ENCODE measurements around the gene KAZN.

DNA sequence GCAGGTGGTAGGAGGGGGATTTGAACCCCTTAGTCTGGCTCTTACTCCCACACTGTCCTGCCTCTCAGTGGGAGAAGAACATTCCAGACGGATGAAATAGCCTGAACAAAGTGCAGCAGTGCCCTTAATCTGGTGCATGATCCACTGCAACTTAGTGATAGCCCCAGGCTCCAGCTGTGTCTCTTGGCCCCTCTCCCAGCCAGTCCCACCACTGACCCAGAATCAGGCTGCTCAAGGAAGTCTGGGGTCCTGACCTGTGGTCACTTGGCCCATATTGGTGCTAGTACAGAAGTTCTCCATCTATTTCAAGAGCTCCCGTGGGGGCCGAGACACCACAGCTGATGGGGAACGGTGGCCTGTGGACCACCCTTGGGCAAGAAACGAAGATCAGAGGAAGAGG is 255.0 kb downstream of the KAZN start:
- TF ChIP-seq CTCF (IDR thresholded peaks at IDR 0.05; ENCODE audit: low read length) (no peak), EZH2 (optimal IDR thresholded peaks at IDR 0.05; ENCODE audit: low read depth, low read length) (no peak), EZH2phosphoT487 (IDR thresholded peaks at IDR 0.05; ENCODE audit: low read length) (no peak)

Measured in MM.1S (cell line).